Neutrophil (primary cell): Measurements from ENCODE around the gene GET4.
"Not testable (repeated sequence)": the region's sequence is repeated elsewhere in the genome, so short reads cannot be mapped to it uniquely, and the experiment has no call there.

Experiments used
- H3K27ac ChIP-seq: fragments of 200-600 bp; sonication (generic); 2 replicates; pipeline ENCODE4 v1.5.1; 2016; ENCODE audit warnings: mild to moderate bottlenecking, moderate library complexity
- H3K27me3 ChIP-seq: fragments of 200-600 bp; sonication (generic); 2 replicates; pipeline ENCODE4 v1.6.0; 2016; ENCODE audit warnings: mild to moderate bottlenecking
- H3K36me3 ChIP-seq: fragments of 200-600 bp; sonication (generic); 2 replicates; pipeline ENCODE4 v1.5.1; 2017
- H3K4me1 ChIP-seq, 2 experiments: fragments of 200-600 bp in 1 of 2; sonication (generic) in 1 of 2; 1 replicate in 1 of 2; 2 replicates in 1 of 2; pipeline versions ENCODE4 v1.5.1 to v1.6.1; 2013 to 2016; ENCODE audit warnings: low read depth in 1 of 2, low read length in 1 of 2, mild to moderate bottlenecking in 1 of 2, moderate library complexity in 1 of 2; ENCODE audit not compliant: control insufficient read depth in 1 of 2, insufficient read depth in 1 of 2
- H3K4me3 ChIP-seq, 2 experiments: fragments of 200-600 bp in 1 of 2; sonication (generic) in 1 of 2; 1 replicate in 1 of 2; 2 replicates in 1 of 2; pipeline ENCODE4 v1.5.1; 2013 to 2016; ENCODE audit warnings: low read depth in 1 of 2, low read length in 1 of 2, mild to moderate bottlenecking in 1 of 2, moderate library complexity in 1 of 2
- H3K9me3 ChIP-seq: fragments of 200-600 bp; sonication (generic); 2 replicates; pipeline ENCODE4 v1.5.1; 2016
- CTCF ChIP-seq: fragments of 200-600 bp; sonication (generic); IDR thresholded peaks from 2 replicates; pipeline ENCODE4 v1.5.1; 2016; ENCODE audit warnings: antibody characterized with exemption

GET4 gene

DNA sequence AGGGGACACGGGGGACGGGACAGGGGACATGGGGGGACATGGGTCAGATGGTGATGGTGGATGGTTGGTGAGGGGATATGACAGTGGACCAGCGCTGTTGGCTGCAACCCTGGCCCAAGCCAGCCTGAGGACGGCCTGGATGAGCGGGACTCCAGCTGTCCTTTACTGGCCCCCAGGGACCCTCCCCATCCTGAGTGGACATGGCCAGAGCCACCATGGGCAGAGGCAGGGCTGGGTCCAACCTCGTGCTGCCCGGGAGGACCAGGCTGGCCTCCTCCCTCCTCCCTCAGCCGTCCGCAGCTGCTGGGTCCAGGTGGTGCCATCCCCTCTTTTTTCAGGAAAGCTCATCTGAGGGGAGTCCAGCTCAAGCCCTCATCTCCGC, 30.4 kb downstream of the GET4 start:
- Histone ChIP-seq H3K27ac (peak overlapping the region; percentile 18), H3K9me3 (no peaks in the 10 kb centered on the region), H3K36me3 (peaks cover 44% of the 10 kb centered on the region), H3K27me3 (peaks cover 12% of the 10 kb centered on the region), H3K4me3 (no peak overlapping the region), H3K4me1 (peaks cover 25 to 28% of the 10 kb centered on the region in 2 experiments)
- no peak for TF ChIP-seq CTCF

- peaks cover 25 to 27% of the 10 kb centered on the region in 2 experiments for H3K4me1 ChIP-seq
- H3K4me3 ChIP-seq: no peak overlapping the region
- peaks cover 44% of the 10 kb centered on the region for H3K36me3 ChIP-seq
- no peak for TF ChIP-seq CTCF
- H3K27me3 ChIP-seq: peaks cover 12% of the 10 kb centered on the region
- no peaks in the 10 kb centered on the region for H3K9me3 ChIP-seq
- peak overlapping the region; percentile 18 for H3K27ac ChIP-seq
Measured at GRCh38 chr7:907158-907980, 31.0 kb downstream of the GET4 start.

DNA sequence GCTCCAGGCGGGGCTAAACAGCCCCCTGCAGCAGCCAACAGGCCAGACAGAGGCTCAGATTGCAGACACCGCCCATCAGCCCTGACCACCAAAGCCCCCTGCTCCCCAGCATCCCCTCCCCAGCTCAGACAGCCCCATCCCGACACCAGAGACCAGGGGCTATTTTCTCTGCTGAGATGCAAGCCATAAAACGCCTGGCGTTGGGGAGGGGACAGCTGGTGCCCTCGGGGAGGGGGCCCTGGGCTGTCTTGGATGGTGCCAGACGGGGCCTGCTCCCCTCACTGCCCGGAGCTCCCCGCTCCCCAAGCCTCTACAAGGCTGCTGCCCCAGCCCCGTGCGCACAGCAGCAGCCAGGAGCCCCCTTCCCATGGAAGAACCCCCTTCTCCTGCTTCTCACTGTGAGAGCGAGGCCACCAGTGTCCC, 31.8 kb downstream of the GET4 start:
- TF ChIP-seq CTCF: no peak
- H3K27ac ChIP-seq: no peak overlapping the region
- peaks cover 25 to 27% of the 10 kb centered on the region in 2 experiments for H3K4me1 ChIP-seq
- no peak overlapping the region for H3K4me3 ChIP-seq
- H3K9me3 ChIP-seq: no peaks in the 10 kb centered on the region
- peaks cover 12% of the 10 kb centered on the region for H3K27me3 ChIP-seq
- H3K36me3 ChIP-seq: peaks cover 37% of the 10 kb centered on the region

DNA sequence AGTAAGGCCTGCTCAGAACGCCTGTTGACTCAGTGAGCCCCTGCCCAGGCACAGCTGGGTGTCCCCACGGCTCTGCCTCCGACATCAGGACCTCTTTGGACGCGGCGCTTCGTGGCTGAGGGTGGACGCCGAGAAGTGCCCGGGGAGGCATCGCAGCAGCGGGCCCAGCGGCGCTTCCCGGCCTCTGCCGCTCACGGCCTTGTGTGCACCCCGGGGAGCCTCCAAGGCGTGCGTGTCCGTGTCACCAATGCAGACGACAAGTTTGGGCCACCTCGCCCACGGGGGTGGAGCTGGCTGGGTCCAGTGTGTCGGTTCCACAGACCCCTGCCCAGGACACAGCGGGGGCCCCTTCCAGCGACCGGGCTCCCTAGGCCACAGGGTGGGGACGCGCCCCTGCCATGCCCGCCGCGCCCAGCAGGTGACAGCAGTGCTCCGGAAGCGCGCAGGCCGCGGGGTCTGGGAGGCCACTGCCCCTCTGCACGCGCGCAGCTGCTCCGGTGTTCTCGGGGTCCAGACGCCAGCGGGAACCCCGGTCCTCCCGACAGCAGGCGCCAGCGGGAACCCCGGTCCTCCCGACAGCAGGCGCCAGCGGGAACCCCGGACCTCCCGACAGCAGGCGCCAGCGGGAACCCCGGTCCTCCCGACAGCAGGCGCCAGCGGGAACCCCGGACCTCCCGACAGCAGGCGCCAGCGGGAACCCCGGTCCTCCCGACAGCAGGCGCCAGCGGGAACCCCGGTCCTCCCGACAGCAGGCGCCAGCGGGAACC, 32.4 kb downstream of the GET4 start:
- peak overlapping the region; percentile 15 to 54 for H3K4me3 ChIP-seq
- H3K4me1 ChIP-seq: peaks cover 25 to 27% of the 10 kb centered on the region in 2 experiments
- not testable (repeated sequence) for H3K27ac ChIP-seq, H3K9me3 ChIP-seq
- TF ChIP-seq CTCF: peak; percentile 69
- peaks cover 31% of the 10 kb centered on the region for H3K36me3 ChIP-seq
- peaks cover 12% of the 10 kb centered on the region for H3K27me3 ChIP-seq

DNA sequence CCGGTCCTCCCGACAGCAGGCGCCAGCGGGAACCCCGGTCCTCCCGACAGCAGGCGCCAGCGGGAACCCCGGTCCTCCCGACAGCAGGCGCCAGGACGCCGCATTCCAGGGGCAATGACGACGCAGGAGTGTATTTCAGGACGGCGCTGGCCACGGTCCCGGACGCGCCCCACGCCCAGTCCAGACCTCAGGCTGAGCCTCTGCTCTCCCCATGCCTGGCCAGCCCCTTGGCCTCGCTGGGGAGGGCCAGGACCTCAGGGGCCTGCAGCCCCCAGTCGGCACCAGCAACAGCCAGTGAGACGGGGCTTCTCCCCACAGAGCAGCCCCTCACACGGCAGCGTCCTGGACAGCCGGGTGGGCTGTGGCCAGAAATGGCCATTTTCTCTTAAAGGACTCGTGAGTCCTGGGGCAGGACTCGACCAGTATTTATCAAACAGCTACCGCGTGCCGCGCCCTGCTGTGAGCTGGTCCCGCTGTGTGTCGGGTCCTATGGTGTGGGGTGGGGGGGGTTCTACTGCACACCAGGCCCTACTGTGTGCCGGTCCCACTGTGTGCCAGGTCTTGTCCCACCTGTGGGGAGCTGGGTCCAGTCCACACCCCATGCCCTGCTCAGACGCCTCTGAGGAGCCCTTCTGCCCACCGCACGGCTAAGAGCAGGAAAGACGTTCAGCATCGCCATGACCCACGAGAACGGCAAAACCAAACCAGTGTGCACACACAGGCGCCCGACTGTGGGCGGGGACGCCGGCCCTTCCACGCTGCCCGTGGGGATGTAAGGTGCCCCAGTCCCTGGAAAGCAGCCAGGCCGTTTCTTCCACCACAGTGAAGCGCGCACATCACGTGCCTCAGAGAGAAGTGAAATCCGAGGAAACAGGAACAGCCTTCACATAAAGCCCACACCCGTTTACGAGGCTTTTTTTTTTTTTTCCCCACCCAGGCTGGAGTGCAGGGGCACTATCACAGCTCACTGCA, 33.3 kb downstream of the GET4 start:
- peaks cover 12% of the 10 kb centered on the region for H3K27me3 ChIP-seq
- H3K4me1 ChIP-seq: peaks cover 25 to 27% of the 10 kb centered on the region in 2 experiments
- peaks cover 23% of the 10 kb centered on the region for H3K36me3 ChIP-seq
- no peak for TF ChIP-seq CTCF
- peak overlapping the region; percentile 71 for H3K27ac ChIP-seq
- H3K9me3 ChIP-seq: no peaks in the 10 kb centered on the region
- H3K4me3 ChIP-seq: peak overlapping the region; percentile 37 to 54
